ENCODE data around the gene FAM241B.

DNA sequence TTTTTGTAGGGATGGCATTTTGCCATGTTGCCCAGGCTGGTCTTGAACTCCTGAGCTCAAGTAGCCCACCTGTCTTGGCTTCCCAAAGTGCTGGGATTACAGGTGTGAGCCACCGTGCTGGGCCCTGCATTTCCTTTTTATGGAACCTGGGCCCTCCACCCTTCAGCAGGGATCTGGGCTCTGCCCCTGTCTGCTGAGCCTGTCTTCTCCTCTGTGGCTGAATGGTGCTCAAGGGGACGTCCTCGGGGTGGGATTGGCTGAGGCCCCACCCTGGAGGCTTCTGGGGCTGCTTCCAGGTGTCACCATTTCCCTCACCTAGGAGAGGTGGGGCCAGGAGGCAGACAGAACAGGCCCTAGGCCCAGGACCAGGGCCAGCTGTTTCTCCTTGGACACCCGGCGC is 18.4 kb downstream of the FAM241B start:
- TF ChIP-seq, protein P1, sequence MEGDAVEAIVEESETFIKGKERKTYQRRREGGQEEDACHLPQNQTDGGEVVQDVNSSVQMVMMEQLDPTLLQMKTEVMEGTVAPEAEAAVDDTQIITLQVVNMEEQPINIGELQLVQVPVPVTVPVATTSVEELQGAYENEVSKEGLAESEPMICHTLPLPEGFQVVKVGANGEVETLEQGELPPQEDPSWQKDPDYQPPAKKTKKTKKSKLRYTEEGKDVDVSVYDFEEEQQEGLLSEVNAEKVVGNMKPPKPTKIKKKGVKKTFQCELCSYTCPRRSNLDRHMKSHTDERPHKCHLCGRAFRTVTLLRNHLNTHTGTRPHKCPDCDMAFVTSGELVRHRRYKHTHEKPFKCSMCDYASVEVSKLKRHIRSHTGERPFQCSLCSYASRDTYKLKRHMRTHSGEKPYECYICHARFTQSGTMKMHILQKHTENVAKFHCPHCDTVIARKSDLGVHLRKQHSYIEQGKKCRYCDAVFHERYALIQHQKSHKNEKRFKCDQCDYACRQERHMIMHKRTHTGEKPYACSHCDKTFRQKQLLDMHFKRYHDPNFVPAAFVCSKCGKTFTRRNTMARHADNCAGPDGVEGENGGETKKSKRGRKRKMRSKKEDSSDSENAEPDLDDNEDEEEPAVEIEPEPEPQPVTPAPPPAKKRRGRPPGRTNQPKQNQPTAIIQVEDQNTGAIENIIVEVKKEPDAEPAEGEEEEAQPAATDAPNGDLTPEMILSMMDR (IDR thresholded peaks at IDR 0.05), result no peak
- TF ChIP-seq NRF1 (IDR thresholded peaks at IDR 0.05; ENCODE audit: low read depth, low read length) (no peak), NFIC (IDR thresholded peaks at IDR 0.05; ENCODE audit: borderline replicate concordance) (no peak), POLR2AphosphoS5 (IDR thresholded peaks at IDR 0.05; ENCODE audit: low read depth, low read length) (no peak), EZH2phosphoT487 (IDR thresholded peaks at IDR 0.05; ENCODE audit: borderline replicate concordance, low read depth) (no peak), FOXM1 (IDR thresholded peaks at IDR 0.05; ENCODE audit: low read depth) (no peak), GATA2 (CRISPR knock-in tag; IDR thresholded peaks at IDR 0.05) (no peak), FOXJ3 (CRISPR knock-in tag; IDR thresholded peaks at IDR 0.05) (no peak)

All from SK-N-SH (cell line).